Measurements from ENCODE around the gene PM20D1.
"Not testable (repeated sequence)": the region's sequence is repeated elsewhere in the genome, so short reads cannot be mapped to it uniquely, and the experiment has no call there.

The PM20D1 gene, protein sequence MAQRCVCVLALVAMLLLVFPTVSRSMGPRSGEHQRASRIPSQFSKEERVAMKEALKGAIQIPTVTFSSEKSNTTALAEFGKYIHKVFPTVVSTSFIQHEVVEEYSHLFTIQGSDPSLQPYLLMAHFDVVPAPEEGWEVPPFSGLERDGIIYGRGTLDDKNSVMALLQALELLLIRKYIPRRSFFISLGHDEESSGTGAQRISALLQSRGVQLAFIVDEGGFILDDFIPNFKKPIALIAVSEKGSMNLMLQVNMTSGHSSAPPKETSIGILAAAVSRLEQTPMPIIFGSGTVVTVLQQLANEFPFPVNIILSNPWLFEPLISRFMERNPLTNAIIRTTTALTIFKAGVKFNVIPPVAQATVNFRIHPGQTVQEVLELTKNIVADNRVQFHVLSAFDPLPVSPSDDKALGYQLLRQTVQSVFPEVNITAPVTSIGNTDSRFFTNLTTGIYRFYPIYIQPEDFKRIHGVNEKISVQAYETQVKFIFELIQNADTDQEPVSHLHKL

DNA sequence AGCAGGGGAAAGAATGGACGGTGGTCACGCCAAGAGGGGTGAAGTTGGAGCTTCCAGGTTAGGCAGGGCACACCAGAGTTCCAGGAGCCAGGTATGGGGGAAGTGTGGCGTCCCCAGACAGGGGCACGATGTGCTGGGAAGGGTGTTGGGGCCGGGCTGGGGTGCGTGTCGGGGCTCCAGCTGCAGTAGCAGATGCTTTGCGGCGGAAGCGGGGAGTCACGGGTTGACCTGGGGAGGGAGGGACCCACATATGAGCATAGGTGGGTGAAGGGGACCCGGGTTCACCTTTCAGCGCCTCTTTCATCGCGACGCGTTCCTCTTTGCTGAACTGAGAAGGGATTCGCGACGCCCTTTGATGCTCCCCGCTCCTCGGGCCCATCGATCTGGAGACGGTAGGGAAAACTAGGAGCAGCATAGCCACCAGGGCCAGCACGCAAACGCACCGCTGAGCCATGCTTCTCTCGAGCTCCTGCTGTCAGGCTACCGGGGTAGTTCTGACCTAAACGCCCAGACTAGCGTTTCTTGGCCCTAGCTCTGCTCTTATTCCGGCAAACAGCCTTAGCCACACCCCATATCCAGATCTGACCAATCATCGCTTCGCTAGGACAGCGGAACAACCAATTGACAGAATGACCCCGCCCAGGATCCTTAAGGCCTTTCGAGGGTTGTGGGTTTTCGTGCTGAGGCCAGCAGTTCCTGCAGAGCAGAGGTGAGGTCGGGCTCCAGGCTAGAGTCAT is at the start of gene PM20D1:
PM20D1 (minus strand) TSS at position 514 of the 737 bp plus-strand sequence; CDS start at position 454, 60 bp downstream.
- peak; percentile 86 for DNase-seq

DNA sequence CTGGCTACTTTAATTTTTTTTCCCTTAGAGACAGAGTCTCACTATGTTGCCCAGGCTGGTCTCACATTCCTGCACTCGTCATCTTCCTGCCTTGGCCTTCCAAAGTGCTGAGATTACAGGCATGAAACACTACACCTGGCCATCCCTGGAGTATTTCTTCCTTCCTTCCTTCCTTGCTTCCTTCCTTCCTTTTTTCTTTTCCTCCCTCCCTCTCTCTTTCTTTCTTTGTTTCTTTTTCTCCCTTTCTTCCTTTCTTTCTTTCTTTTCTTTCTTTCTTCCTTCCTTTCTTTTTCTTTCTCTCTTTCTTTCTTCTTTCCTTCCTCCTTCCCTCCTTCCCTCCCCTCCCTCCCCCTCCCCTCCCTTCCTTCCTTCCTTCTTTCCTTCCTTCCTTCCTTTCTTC is 46.4 kb upstream of the PM20D1 start:
- DNase-seq = no peak

DNA sequence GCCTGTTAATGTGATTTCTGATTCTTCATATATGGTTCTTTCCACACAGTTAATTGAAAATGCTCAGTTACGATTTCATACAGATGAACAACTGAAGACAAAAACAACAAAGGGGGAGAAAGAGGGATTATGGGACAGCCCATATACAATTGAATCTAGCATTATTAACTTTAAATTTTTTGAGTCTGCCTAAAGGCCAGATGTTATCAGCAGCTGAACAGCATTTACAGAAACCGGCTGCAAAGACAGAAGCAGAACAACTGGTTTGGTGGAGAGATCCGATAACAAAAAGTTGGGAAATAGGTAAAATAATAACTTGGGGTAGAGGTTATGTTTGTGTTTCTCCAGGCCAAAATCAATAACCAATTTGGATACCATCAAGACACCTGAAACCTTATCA is 44.2 kb upstream of the PM20D1 start:
- DNase-seq = not testable (repeated sequence)

DNA sequence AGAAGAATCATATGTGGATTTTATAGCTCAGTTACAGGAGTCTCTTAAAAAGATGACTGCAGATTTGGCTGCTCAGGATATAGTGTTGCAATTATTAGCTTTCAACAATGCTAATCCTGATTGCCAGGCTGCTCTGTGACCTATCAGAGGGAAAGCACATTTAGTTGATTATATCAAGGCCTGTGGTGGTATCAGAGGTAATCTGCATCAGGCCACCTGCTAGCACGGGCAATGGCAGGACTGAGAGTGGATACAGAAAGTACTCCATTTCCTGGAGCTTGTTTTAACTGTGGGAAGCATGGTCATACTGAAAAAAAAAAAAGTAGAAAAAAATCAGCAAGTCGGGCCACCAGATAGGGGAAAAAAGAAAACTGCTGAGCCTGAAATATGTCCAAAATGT is 42.2 kb upstream of the PM20D1 start:
- DNase-seq = not testable (repeated sequence)

DNA sequence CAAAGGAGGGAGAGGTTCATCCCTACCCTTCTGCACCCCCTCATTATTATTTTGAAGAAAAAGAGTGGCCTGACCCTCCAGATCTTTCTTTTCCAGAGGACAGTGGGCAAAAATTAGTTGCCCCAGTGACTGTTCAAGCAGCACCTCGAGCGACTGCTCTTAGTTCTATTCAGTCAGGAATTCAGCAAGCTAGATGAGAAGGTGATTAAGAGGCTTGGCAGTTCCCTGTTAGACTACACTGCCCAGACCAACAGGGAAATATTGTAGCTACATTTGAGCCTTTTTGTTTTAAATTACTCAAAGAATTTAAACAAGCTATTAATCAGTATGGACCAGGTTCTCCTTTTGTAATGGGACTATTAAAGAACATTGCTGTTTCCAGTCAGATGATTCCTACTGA is 41.5 kb upstream of the PM20D1 start:
- DNase-seq = not testable (repeated sequence)

DNA sequence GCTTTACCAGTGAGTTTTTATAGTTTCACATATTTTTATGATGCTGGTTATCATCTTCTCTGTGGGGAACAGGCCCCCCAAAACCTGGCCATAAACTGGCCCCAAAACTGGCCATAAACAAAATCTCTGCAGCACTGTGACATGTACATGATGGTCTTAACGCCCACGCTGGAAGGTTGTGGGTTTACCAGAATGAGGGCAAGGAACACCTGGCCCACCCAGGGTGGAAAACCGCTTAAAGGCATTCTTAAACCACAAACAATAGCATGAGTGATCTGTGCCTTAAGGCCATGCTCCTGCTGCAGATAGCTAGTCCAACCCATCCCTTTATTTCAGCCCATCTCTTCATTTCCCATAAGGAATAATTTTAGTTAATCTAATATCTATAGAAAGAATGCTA is 40.7 kb upstream of the PM20D1 start:
- not testable (repeated sequence) for DNase-seq

DNA sequence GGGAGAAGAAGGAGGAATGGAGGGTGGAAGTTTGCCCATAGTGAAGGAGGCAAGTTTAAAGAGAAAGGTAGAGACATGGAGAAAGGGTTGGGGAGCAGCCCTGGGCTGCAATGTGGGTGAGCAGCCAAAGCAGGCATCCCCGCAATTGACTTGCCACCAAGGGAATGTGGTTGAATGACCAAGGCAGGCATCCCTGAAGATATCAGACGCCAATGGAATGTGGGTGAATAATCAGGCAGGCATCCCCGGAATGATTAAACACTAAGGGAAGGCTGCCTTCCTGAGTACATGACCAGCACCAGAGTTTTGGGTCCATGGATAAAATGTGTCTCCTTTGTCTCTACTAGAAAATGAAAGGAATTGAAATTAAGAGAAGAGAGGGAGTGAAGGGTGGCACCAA is 39.8 kb upstream of the PM20D1 start:
- DNase-seq = not testable (repeated sequence)

DNA sequence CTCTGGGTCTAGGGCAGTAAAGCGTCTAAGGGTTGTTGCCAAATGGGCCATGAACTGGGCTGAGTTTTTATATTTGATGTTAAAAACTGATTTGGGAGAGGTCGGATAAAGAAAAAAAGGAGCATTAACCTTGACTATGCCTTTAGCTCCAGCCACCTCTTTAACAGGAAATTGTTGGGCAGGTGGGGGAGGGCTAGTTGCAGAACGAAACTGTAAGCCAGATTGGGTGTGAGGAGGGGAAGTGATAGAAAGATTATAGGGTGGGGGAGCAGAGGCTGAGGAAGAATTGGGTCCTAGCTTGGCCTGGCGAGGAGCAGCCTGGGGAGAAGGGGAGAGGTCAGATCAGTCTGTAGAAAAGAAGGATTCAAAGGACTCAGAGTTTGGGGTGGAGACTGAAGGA is 39.1 kb upstream of the PM20D1 start:
- not testable (repeated sequence) for DNase-seq

DNA sequence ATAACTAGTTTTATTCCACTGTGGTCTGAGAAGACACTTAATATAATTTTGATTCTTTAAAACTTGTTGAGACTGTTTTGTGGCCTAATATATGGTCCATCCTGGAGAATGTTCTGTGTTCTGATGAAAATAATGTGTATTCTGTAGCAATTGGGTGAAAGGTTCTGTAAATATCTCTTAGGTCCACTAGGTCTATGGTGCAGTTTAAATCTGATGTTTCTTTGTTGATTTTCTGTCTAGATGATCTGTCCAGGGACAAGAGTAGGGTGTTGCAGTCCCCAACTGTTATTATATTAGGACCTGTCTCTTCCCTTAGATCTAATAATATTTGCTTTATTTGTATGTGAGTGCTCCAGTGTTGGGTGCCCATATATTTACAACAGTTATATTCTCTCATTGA is 33.9 kb upstream of the PM20D1 start:
- no peak for DNase-seq

DNA sequence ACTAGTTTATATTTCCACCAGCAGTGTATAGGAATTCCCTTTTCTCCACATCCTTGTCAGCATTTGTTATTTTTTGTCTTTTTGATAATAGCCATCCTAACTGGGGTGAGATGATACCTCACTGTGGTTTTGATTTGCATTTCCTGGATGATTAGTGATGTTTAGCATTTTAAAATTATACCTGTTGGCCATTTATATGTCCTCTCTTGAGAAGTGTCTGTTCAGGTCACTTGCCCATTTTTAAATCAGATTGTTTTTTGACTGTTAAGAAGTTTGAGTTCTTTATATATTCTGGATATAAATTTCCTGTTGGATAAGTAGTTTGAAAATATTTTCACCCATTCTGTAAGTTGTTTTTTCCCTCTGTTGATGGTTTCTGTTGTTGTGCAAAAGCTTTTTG is 31.0 kb upstream of the PM20D1 start:
- no peak for DNase-seq

DNA sequence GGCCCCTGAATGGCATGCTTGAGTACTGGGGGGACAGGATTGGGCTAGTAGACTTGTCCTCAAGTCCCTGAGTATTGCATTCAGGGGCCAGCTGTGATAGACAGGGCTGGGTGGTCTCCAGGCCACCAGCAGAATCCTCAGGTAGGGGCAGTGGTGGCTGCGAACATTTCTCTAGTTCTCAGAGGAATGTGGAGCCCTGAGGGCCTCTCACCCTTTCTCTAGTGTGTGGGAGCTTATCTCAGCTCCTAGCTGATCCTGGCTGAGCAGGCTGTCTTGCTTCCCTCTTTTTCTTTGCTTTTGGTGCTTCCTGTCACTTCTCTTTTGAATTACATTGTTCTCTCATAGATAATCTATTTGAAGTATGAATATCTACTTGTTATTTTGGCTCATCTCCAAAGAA is 30.0 kb upstream of the PM20D1 start:
- DNase-seq = no peak

DNA sequence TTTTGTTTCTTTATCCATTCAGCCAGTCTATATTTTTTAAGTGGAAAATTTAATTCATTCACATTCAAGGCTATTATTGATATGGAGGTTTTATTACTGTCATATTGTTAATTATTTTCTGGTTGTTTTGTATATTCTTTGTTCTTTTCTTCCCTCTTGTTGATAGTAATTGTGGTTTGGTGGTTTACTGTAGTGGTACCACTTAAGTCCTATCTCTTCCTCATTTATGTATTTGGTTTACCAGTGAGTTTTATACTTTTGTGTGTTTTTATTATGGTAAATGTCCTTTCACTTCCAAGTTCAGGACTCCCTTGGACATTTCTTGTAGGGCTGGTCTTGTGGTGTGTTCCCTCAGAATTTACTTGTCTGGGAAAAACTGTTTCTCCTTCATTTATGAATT is 28.1 kb upstream of the PM20D1 start:
- no peak for DNase-seq

DNA sequence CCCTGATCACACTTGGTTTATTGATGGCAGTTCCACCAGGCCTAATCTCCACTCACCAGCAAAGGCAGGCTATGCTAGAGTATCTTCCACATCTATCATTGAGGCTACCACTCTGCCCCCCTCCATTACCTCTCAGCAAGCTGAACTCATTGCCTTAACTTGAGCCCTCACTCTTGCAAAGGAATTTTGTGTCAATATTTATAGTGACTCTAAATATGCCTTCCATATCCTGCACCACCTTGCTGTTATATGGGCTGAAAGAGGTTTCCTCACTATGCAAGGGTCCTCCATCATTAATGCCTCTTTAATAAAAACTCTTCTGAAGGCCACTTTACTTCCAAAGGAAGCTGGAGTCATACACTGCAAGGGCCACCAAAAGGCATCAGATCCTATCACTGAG is 23.2 kb upstream of the PM20D1 start:
- DNase-seq = not testable (repeated sequence)

DNA sequence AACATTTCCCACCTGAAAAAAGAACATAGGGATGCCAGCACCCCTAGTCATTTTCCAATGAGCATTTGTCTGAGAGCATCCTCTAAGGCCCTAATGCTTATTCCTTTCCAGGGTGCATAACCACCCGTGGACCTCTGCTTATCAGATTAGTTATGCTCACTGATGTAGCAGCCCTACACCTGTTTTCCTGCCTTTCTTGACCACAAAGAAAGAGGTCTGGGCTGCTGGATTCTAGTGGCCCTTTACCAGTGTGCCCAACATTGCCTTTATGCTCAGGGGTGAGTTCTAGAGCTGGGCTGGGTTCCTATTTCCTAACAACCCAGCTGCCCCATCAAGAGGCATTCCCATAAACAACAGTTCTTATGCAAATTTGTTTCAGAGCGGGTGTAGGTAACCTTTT is 20.3 kb upstream of the PM20D1 start:
- DNase-seq = no peak

DNA sequence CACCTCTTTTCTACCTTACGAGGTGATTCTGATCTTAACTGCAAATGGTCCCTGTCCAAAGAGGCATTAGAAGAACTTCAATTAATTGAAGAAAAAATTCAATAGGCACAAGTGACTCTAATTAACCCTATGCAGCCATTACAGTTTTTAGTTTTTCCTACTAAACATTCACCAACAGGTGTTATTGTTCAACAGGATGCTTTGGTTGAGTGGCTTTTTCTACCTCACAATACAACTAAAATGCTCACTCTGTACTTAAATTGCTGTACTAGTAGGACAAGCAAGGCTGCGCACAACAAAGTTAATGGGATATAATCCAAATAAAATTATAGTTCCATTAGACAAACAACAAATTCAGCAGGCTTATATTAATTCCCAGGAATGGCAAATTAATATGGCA is 11.6 kb upstream of the PM20D1 start:
- no peak for DNase-seq

DNA sequence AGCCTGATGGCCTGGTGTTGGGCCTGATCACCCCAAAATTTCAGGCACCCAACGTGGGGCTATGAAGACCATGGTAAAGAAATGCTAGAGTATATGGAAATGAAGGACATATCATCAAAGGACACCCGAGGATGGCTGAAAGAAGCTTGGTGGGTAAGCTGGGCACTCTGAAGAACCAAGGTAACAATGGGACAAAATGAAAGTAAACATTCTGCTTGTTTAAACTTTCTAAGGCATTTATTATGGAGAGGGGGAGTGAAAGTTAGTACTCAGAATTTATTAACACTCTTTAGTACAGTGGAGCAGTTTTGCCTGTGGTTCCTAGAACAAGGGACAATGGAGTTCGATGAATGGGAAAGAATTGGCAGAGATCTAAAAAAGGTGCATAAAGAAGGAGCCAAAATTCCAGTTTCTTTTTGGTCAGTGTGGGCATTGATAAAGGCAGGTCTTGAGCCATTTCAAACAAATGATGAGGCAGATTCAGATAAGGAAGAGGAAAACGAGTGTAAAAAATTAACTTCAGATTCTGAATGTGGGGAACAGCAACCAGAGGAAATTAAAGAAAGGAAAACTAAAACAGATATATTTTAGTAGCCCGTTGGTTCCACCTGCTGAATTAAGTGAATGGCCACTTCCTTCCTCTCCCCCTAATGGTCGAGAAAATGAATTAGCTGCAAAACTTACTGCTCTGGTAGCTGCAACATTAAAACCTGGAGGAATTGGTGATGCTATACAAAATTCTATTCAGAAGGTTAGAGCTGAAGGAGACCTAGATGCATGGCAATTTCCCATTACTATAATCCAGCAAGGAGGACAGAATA is 8.4 kb upstream of the PM20D1 start:
- DNase-seq = no peak

DNA sequence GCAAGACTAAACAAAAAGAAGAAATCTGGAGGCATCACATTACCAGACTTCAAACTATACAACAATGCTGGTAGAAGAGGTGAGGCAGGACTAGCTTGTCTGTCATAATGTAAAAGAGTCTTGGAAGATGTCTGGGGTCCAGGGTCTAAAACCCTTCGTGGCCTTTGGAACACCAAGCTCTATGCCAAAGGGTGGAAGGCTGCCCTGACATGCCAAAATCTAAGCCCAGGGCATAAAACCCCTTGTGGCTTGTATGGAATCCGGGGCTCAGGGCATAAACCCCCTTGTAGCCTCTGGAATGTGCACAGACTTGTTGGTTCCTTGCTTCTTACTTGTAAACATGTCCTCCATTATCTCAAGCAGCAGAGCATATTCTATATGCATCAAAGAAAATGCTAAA is 7.6 kb upstream of the PM20D1 start:
- not testable (repeated sequence) for DNase-seq

DNA sequence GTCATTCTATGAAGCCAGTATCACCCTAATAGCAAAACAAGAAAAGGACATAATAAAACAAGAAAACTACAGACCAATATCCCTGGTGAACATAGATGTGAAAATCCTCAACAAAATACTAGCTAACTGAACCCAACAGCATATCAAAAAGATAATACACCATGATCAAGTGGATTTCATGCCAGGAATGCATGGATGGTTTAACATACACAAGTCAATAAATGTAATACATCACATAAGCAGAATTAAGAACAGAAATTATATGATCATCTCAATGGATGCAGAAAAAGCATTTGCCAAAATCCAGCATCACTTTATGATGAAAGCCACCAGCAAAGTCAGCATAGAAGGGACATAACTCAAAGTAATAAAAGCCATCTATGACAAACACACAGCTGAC is 6.5 kb upstream of the PM20D1 start:
- no peak for DNase-seq

DNA sequence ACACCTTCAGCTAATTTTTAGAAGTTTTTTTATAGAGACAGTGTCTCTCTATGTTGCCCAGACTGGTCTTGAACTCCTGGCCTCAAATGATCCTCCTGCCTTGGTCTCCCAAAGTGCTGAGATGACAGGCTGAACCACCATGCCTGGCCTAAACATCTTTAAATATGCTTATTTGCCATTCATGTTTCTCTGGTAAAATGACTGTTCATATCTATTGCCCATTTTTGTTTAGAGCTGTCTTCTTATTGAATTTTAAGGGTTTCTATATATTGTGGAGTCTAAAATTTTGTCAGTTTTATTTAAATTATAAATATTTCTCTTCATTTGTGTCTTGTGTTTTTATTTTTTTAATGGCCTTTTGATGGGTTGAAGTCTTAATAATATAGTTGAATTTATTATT is 3.0 kb upstream of the PM20D1 start:
- DNase-seq = no peak

DNA sequence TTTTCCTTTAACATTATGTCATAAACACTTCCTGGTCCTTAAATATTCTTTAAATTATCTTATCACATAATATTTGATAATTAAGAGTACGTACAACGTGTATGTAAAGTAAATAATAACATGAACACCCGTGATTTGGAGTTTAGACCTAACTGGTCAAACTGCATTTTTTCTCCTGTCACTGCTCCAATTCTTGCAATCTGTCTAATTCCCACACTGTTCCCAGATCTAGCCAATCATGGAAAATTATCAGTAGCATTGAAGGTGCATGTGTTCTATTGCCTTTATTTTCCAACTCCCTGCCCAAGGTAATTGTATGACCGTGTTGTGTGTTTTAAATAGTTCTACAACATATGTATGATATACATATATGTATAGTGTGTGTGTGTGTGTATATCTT is 2.1 kb upstream of the PM20D1 start:
- no peak for DNase-seq

DNA sequence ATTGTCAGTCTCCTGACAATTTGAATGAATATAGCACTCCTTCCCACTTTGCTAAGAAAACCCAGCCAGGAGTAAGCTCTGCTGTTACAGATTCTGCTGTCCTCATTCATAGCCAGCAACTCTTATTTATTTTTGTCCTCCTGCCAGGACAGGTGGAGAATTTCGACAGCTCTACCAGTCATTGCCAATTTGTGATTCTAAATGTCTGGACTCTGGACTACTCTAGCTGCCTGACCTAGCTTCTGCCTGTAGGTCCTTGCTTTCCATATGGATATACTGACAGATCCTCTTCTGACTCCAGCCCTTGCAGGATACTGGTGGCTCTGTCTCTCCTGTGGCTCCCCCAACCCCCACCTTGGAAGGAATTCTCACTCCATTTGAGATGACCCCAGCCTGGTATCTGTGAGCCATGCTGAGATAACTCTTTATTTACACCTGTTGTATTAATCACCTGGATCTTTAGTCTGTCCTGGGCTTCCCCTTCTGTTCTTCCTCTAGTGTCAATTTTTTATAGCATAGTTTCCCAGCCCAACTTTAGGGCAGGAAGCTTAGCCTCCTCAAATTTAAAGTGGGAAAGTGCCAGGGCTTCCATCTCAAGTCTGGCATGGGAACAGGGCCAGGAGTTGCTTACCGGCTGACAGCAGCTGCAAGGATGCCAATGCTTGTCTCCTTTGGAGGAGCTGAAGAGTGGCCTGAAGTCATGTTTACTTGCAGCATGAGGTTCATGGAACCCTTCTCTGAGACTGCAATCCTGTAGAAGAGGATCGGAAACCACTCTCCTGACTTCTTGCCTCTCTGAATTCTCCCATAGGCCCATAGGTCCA is 6.7 kb downstream of the PM20D1 start:
- no peak for DNase-seq

DNA sequence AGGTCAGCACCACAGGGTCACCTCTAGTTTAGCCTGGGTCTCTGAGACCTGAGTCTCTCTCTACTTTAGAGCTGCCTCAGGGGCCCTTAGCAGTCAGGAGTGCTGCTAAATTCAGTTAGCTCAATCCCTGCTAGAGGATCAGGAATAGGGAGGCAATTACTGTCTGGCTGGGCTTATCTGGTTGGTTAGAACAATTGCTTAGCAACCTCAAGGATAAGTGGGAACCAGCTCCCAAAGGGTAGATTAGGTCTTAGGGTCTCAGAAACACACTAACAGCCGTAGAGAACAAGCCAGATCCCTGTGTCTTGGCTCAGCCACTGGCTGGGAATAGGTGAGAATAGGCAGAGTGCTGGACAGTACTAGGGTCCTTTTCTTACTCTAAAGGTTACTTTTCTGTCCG is 7.7 kb downstream of the PM20D1 start:
- DNase-seq = no peak

All from activated gamma-delta T cell treated with Interleukin-2 at 50 U/mL for 16 hours (primary cell).